Non-pigmented ciliary epithelial cell (primary cell): ENCODE data around the gene PEX13.
"Not testable (repeated sequence)": the region's sequence is repeated elsewhere in the genome, so short reads cannot be mapped to it uniquely, and the experiment has no call there.

Experiments
- DNase-seq: peaks from one replicate; pipeline ENCODE4 v3.0.0-alpha.2; 2010; ENCODE audit warnings: low read depth

The PEX13 gene, protein sequence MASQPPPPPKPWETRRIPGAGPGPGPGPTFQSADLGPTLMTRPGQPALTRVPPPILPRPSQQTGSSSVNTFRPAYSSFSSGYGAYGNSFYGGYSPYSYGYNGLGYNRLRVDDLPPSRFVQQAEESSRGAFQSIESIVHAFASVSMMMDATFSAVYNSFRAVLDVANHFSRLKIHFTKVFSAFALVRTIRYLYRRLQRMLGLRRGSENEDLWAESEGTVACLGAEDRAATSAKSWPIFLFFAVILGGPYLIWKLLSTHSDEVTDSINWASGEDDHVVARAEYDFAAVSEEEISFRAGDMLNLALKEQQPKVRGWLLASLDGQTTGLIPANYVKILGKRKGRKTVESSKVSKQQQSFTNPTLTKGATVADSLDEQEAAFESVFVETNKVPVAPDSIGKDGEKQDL

DNA sequence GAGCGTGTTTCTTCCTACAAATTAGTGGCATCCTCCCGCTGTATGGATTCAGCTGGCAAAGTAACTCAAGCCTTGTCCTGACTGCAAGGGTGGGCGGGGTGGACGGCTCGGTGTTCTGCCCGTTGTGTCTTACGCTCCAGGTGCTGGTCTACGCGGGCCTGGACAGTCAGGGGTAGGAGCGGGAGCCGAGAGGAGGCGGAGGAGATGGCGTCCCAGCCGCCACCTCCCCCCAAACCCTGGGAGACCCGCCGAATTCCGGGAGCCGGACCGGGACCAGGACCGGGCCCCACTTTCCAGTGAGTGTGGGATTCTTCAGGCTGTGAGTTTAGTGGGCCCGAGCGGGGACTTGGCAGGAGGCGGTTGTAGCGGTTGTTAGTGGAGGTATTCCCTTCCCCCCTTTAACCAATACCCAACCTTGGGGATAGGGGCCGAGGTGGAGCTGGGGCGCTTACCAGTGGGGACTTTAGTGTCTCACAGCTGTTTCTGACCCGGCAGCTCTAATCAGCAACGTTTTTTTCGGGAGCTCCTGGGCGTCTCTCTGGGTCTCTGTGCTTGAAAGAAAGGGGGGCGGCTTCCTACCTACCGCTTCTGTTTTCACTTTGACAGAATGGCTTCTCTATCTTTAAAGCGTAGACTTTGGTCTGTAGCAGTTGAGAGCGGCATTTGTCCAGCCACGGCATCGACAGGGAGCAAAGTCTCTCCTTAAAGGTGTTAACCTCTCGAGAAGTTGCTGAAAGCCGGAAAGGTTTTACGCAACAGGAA, at the start of gene PEX13, which contains the start of gene PUS10:
Gene PEX13 (plus strand): TSS at position 165 of the 762 bp plus-strand sequence. CDS start 40 bp downstream, at position 205.
Gene PUS10 (minus strand): TSS at position 700 of the 762 bp plus-strand sequence. CDS start 6,365 bp downstream, outside the sequence.
- DNase-seq, result peak; percentile 20

DNA sequence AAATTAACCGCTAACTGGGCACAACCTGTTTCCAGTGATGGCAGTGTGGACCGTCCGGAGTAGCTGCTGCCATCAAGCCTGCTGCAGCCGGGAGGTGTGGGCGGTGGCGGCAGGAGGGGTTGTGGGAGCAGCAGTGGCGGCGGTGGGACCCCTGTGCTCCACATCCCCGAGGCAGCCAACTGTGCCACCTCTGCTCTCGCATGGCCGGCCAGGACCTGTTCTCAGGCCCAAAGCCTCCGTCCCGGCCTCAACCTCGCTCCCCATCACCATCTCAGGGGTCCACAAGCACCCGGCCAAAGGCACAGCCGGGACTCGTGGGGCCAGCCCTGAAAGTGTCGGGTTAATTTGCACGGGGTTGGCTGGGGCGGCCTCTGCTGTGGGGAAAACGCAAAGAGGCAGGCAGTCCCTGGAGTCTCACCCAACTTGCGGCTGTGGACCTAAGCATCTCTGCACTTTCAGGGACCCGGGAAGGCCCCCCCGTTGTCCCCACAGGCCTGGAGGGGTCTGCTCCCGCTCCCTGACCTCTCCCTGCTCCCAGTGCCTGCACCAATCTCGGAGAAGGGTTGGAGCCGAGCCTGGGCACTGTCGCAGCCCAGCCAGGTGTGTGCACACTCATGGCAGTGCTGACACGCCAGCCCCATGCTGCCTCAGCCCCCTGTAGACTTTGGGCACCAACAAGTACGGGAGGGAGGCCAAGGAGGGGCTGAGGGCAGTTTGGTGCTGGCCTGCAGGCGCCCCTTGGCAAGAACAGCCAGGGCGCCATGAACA, 44.4 kb upstream of the PEX13 start:
- no peak for DNase-seq

DNA sequence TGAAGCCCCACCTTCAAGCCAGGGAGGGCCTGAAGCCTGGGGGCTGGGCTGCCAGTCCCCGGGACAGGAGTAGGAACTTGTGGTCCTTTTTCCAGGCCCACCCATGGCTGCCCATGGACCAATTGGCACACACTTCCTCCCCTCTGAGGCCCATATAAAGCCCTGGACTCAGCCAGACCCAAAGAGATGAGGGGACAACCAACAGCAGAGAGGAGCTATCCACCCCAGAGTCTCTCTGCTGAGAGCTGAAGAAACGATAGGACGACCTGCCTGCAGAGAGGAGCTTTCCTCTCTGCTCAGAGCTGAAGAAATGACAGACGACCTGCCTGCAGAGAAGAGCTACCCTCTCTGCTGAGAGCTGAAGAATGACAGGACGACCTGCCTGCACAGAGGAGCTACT, 43.8 kb upstream of the PEX13 start:
- DNase-seq, result no peak

DNA sequence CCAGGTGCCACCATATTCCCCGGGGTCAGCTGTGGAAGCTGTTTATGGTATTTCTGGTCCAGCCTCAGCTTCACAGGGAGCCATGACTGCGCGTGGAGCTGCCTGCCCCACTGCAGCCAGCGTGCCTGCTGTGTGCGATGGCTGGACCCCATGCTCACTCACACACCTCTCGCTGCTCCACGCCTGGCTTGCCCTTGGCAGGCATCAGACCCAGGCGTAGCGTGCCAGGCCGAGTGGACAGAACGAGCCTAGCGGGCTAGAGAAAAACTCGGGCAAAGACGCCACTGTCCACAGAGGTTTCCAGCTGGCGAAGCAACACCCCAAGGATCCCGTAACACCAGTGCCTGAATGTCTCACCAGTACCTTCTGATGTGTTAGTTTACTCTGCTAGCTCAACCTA, 42.9 kb upstream of the PEX13 start:
- no peak for DNase-seq

DNA sequence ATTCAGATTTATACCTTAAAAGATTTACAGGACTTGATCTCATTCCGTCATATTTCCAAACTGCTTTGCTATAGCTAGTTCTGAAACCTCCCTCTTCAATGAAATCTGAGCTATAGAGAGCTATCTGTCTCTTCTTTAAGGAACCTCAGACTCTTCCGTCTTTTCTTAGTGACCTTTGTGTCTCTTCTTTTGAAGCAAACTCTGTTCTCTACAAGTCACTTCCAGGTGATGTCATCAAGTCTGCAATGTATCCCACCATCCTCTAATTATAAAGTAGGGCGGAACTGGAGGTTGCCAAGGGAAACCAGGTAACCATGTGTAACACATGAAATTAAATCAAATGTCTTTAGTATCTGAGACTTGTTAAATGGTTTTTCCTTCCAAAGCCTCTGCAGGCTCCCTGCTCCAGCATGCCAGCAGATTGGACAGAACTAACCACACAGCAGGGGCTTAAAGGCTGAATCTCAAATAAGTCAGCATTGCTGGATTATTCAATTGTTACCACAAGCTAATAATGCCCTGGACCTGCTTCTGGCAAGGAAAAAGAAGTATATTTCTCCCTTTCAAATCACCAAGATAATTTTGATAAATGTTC, 41.2 kb upstream of the PEX13 start:
- DNase-seq, result no peak

DNA sequence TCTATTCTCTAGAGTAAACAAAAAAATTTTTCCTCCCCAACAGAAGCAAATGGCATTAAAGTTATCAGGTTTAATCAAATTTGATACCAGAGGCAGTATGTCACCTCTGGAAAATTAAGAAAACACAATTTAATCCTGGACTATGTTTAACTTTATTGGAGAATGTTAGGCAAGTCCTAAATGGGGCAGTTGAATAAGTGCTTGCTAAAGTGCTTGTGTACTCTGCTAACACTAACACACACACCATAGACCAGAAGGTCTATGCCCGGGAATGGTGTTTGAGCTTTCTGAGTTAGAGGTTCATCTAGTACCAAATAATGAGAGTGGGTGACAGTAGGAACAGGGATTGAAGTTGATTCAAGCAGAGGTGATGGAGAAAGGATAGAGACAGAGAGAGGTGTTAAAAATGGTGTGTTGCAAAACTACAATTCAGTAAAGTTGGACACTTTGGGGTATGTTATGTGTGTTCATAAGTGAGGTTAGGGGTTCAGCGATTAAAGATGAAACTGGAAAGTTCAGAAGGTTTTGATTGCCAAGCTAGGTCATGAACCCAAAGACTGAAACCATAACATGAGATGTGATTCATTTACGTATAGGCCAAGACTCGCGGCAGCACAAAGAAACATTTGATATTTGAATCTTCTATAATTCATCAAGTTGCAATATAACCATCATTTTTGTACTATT, 40.5 kb upstream of the PEX13 start:
- DNase-seq, result no peak

DNA sequence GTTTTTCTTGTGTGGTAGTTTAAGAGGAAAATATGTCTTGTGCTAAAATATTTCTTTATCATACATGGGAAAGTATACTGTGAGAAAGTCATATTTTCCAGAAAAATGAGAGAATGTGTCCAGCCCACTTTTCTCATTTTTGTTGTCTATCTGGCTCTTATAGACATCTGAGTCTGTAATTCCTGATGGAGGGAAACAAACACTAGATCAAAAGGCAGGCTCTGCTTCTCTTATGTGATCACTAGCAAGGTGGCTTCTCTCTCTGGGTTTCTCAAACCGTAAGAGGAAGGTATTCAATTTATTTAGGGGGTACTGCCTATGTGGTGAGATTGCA, 40.0 kb upstream of the PEX13 start:
- no peak for DNase-seq

DNA sequence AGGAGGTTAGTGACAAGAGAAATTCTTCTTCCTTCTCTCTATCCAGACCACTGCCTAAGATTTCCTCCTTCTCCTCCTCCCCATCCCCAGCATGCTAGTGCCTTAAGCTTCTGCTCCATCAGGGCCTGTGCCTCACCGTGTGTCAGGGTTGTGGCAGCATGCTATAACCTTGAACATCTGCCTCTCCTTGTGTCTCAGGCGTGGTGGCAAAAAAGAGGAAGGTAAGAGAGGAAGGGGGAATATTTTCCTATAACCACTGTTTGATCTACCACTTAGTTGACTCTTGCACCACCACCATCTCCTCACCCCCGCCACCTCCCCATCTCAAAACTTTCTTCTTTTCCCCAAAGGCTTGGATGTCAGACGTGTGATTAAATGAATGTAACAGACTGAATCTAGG, 38.3 kb upstream of the PEX13 start:
- no peak for DNase-seq

DNA sequence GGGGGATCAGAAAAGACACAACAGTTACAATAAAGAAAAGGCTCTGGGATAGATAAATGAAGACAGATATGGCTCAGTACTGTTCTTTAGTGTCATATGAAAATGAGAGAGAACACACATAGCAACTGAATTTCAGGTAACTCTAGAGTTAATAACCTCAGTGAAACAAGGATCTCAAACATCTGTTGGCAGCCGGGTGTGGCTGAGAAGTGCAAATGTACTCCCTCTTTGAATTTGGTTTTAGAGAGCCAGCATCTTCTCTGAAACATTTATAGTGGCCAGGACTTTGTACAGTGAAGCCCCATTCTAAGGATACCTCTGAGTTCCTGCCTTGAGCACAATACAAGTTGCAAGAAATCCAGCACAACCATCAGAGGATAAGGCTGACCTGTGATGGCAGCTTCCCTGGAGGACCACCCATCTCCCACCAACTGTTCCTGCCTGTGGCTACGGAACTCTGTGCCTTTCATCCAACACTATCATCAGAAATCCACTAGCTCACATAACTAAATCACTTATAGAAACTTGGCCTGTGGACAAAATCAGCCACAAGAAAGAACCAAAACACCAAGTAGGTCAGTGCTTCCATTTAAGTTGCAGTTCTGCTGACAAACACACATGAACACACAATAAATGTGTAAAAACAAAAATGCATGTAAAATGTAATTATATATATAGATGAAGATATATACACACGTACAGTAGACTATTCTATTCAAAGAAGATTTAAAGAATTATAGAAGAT, 37.3 kb upstream of the PEX13 start:
- no peak for DNase-seq

DNA sequence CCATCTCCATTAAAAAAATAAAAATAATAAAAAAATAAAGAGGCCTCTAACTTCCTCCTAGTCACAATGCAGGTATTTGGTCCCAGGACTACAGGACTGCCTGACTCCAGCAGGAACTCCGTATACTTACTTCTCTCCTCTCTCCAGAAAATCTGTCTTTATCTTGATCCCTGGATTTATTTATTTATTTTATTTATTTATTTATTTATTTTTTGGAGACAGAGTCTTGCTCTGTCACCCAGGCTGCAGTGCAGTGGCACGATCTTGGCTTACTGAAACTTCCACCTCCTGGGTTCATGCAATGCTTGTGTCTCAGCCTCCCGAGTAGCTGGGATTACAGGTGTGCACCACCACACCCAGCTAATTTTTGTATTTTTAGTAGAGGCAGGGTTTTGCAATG, 35.5 kb upstream of the PEX13 start:
- DNase-seq, result not testable (repeated sequence)

DNA sequence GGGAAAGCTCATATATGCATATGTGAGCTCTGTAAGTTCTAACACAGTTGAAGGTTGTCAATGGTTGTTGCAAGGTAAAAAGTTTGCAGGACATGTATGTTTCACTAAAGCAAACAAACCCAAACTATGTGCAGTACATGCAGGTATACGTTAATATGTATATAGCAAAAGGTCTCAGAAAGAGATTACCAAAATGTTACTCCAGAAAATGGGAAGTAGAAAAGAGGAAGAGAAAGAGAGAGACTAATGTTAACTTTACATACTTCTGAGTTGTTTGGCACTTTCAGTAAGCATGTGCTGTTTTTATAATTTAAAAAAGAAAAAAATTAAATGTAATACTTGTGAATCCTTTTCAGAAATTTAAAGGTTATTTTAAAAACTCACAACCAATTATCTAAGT, 32.8 kb upstream of the PEX13 start:
- no peak for DNase-seq

DNA sequence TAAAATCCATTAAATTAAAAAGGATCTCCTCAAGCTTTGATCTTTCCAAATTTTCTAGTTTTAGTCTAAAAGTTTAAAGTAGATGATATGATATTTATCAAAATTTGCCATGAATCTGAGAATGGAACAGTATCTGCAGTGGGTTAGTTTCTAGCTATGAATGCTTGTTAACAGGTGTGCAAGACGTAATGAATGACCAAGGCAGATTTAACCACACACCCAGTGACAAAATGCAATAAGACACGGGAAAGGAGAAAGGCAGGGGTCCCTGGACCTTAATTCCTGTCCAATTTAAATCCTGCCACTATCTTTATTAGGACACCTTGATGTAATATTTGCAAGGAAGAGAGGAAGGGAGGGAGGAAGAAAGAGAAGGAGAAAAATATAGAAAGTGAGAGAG, 30.5 kb upstream of the PEX13 start:
- no peak for DNase-seq

DNA sequence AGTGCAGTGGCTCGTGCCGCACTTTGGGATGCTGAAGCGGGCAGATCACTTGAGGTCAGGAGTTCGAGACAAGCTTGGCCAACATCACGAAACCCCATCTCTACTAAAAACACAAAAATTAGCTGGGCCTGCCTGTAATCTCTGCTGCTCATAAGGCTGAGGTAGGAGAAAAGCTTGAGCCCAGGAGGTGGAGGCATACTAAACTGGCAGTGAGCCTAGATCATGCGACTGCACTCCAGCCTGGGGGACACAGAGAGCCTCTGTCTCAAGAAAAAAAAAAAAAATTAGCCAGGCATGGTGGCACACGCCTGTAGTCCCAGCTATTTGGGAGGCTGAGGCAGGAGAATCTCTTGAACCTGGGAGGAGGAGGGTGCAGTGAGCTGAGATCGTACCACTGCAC, 29.9 kb upstream of the PEX13 start:
- DNase-seq, result not testable (repeated sequence)

DNA sequence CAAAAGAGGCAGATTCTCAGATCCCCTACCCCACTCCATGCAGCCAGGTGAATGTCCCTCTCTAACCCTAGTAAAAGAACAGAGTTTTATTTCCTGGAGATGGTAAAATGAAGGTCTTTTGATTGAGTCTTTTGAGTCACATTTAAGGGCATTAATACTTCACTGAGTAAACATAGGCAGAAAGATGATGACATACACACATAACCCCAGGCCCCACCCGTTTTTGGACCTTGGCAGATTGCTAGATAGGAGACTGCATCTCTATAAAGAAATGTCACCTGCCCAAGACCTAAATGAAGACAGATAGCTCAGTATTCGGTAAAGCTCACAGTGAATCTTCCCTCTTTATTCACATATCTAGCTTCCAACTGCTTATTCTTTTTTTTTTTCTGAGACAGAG, 28.3 kb upstream of the PEX13 start:
- DNase-seq, result no peak

DNA sequence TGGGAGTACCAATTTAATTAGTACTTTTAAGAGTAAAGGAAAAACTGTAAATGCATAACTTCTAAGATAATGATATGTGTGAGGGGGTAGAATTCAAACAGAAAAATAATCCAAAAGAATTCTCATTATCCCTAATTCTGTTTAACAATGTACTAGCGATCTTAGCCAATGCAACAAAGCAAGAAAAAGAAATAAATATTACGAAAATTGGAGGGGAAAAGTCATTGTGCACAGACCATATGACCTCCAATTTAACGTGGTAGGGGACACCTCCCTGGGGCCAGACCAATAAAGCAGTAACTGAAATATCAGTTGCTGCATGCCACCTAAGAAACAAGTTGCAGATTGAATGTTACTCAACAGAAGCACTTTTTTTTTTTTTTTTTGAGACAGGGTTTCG, 25.9 kb upstream of the PEX13 start:
- DNase-seq, result no peak

DNA sequence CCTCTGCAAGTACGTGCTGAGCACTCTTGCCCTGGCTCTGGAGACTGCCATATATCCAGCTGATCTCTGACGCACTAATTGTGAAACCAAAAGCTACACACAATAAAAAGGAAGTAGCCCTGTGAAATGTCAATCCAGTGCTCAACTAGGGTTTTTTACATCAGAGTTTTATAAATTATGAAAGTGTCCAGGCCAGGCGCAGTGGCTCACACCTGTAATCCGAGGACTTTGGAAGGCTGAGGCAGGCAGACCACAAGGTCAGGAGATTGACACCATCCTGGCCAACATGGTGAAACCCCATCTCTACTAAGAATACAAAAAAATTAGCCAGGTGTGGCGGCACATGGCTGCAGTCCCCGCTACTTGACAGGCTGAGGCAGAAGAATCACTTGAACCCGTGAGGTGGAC, 24.5 kb upstream of the PEX13 start:
- no peak for DNase-seq

DNA sequence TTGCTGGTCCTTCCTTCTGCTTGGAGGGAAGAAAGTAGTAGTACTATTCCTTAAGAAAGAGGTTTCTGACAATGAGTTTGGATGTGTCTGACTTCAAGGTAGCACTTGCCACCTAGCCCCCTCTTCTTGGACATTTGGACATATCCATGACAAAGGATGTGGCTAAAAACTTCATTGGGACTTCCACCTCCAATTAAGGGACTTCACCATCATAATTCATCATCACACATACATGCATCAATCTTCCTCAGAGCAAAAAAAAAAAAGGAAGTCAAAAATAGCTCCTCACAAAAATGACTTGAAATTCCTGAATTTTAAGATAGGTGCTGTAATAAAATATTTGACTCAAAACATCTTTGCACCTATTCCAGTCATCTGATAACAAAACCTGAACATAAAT, 23.4 kb upstream of the PEX13 start:
- DNase-seq, result no peak

DNA sequence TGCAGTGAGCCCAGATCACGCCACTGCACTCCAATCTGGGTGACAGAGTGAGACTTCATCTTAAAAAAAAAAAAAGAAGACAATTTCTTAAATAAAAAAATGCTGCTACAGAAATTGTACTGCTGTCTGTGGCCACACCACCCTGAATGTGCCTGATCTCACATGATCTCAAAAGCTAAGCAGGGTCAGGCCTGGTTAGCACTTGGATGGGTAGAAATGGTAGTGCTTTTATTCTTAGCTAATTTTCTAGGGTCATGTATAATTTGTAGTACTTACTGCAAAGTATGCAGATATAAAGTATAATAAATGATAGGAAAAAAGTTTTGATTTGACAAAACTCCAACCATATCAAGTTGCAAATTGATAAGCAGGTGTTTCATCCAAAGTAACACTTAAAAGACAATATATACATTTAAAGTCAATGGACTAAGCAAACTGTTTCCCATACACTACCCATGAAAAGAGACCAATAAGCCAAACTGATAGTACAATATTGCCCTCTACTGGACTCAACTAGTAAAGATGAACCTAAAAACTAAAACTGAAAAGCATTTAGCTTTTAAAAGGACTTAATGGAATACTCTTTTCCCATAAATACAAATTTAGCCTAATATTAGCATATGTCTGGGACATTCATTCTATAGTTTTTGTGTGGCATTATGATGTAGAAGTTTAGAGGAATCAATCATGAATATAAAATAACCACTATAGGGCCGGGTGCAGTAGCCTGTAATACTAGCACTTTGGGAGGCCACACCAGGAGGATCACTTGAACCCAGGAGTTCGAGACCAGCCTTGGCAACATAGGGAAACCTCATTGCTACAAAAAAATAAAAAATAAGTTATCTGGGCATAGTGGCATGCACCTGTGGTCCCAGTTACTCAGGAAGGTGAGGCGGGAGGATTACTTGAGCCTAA, 18.6 kb upstream of the PEX13 start:
- DNase-seq, result peak; percentile 14

DNA sequence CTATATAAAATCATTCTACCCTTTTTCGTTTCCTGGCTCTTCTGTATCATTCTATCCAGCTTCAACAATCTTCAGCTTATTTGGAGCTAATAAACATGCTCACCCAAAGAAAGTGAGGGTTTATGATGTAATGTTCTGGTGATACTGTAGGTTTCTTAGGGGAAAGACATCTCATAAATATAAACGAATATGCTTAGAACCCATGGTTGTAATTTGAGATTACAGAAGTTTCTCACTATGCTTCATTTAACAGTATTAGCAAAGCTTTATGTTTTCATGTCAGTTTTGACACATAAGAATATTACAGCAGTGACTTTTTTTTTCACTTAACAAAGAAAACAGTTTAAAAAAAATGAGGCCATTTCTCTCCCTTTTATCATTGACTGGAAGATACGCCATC, 11.8 kb upstream of the PEX13 start:
- DNase-seq, result no peak
